Activated naive CD8-positive, alpha-beta T cell treated with anti-CD3 and anti-CD28 coated beads, Interleukin-2, amount 10 ng/mL, durations not matched to agents 7 days and 5 days (primary cell): ENCODE measurements around the gene MKI67. TPM values are rescaled to one million over a fixed set of nuclear protein-coding genes. Genes with fewer than 3 reads are reported as not detected.
"Not testable (repeated sequence)": the region's sequence is repeated elsewhere in the genome, so short reads cannot be mapped to it uniquely, and the experiment has no call there.

Experiments
- ATAC-seq: fragments of 150-1000 bp; cut with Tn5 transposase; one replicate; pipeline ENCODE4 v1.10.0; 2021; ENCODE audit warnings: low read depth, moderate library complexity
- POLR2A ChIA-PET: fragments of 350-600 bp; sonication (Branson Sonifier 250); formaldehyde crosslinking; loops from one replicate; lab custom pipeline; 2021; ENCODE audit warnings: antibody characterized with exemption; lab: Charles Lee
- DNase-seq: peaks from one replicate; pipeline ENCODE4 v3.0.0; 2021
- H3K27ac Mint-ChIP-seq: one replicate; pipeline ENCODE4 v1.8.0; 2022; ENCODE audit warnings: mild to moderate bottlenecking, mixed read lengths
- H3K27me3 Mint-ChIP-seq: one replicate; pipeline ENCODE4 v1.8.0; 2022; ENCODE audit warnings: mild to moderate bottlenecking, moderate library complexity, mixed read lengths
- H3K36me3 Mint-ChIP-seq: one replicate; pipeline ENCODE4 v1.8.0; 2021; ENCODE audit warnings: mild to moderate bottlenecking, mixed read lengths
- H3K4me1 Mint-ChIP-seq: one replicate; pipeline ENCODE4 v1.8.0; 2021; ENCODE audit warnings: mixed read lengths
- H3K4me3 Mint-ChIP-seq: one replicate; pipeline ENCODE4 v1.8.0; 2022; ENCODE audit warnings: mild to moderate bottlenecking, moderate library complexity, mixed read lengths
- H3K9me3 Mint-ChIP-seq: one replicate; pipeline ENCODE4 v1.8.0; 2021; ENCODE audit warnings: mixed read lengths
- total RNA-seq, 2 experiments: library from RNA; stranded (reverse); gene quantifications; one replicate each; pipeline ENCODE4 v1.2.3, GENCODE V29; 2021

Gene MKI67
- 100 to 1,000 TPM; 256 to 280 TPM for total RNA-seq

GRCh38 chr10:128125944-128126764, at the start of gene MKI67:
TSS of gene MKI67 (minus strand) at chr10:128126423. CDS start at chr10:128125667, 756 bp downstream.
- Mint-ChIP-seq H3K36me3 (peaks cover 36% of the 10 kb centered on the region), H3K27ac (peak within 1 kb of the TSS; percentile 95), H3K4me1 (peaks cover 34% of the 10 kb centered on the region), H3K27me3 (peaks cover 11% of the 10 kb centered on the region), H3K4me3 (peak within 1 kb of the TSS; percentile 99), H3K9me3 (no peaks in the 10 kb centered on the region)
- DNase-seq (peak; percentile 88), ATAC-seq (peak; percentile 93)
- POLR2A ChIA-PET: interaction anchor here (0.5 to 3.1 kb wide), 19 partner anchors 11 to 86 kb away, joined by 3 to 28 read pairs (median 5); no protein-coding TSS in a partner anchor

DNA sequence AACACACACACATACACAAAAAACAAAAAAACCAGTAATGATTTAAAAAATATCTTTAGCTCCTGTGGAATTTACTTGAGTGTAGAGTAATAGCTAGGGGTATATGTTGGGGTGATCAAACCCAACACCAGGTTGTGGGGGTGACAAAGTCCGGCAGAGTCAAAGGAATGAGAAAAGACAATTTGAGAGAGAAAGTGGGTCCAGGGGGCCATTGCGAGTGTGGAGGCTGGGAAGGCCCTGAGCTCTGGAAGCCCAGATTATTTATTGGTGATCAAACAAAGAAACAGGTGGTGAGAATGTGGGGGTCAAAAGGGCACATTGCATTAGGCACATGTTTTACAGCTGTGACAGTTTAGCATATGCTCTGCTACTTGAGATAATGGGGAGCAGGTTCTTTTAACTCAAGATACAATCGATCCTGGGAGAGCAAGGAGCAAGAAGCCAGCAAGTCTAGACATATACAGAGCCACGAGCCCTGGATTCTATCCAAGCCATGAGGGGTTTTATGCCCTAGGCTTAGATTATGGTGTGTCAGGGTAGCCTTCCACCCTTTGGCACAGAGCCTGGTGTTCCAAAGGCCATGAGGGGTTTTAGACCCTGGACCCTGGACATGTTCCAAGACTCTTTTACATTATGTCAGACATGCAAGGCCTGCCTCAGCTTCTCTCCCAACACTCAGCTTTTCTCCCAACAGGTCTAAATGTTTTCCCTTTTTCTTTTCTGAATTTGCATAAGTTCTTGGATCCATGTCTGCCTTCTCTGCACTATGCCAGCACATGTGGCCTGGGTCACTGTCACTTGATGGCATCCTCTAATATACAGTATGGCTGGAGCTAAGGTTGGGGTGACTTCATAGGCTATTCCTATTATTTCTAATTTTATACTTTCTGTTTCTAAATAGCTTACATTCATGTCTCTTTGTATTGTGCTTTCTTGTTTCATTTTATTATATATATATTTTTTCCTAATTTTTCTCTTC, 48.6 kb upstream of the MKI67 start:
- H3K36me3 Mint-ChIP-seq: peaks cover 7% of the 10 kb centered on the region
- no peak overlapping the region for H3K27ac Mint-ChIP-seq
- H3K27me3 Mint-ChIP-seq: peaks cover 4% of the 10 kb centered on the region
- POLR2A ChIA-PET: no interaction called here
- H3K9me3 Mint-ChIP-seq: peaks cover 14% of the 10 kb centered on the region
- ATAC-seq: no peak
- H3K4me3 Mint-ChIP-seq: no peak overlapping the region
- peaks cover 8% of the 10 kb centered on the region for H3K4me1 Mint-ChIP-seq
- no peak for DNase-seq

GRCh38 chr10:128173386-128173785, 47.2 kb upstream of the MKI67 start:
- ATAC-seq: no peak
- no peak for DNase-seq
- Mint-ChIP-seq H3K27me3 (peaks cover 12% of the 10 kb centered on the region), H3K4me3 (no peak overlapping the region), H3K9me3 (peaks cover 14% of the 10 kb centered on the region), H3K36me3 (peaks cover 7% of the 10 kb centered on the region), H3K4me1 (peaks cover 2% of the 10 kb centered on the region), H3K27ac (no peak overlapping the region)
- POLR2A ChIA-PET: no interaction called here

DNA sequence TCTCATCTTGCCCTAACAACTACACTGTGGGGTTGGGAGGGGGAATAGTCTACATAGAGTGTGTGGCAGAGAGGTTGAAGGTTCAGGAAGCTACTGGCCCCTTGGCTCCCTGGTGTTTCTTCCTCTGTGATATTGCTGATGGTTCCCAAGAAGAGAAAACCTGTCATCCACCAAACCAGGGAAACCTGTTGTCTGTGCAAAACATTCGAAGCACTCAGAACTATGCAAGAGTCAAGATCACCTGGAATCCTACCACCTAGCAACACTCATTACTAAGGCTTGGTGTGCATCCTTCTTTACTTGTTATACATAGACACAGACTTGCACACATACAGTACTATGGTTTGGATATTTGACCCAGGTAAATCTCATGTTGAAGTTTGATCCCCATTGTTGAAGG, 46.5 kb upstream of the MKI67 start:
- POLR2A ChIA-PET: no interaction called here
- Mint-ChIP-seq H3K4me1 (peaks cover 2% of the 10 kb centered on the region), H3K9me3 (peaks cover 14% of the 10 kb centered on the region), H3K4me3 (no peak overlapping the region), H3K27ac (no peak overlapping the region), H3K36me3 (peaks cover 7% of the 10 kb centered on the region), H3K27me3 (peaks cover 12% of the 10 kb centered on the region)
- DNase-seq (no peak), ATAC-seq (no peak)

- Mint-ChIP-seq H3K27ac (no peak overlapping the region), H3K4me1 (no peaks in the 10 kb centered on the region), H3K4me3 (no peak overlapping the region), H3K27me3 (peaks cover 18% of the 10 kb centered on the region), H3K9me3 (peaks cover 9% of the 10 kb centered on the region), H3K36me3 (peaks cover 7% of the 10 kb centered on the region)
- DNase-seq (no peak), ATAC-seq (no peak)
- POLR2A ChIA-PET: no interaction called here
Measured at GRCh38 chr10:128169811-128170379, 43.7 kb upstream of the MKI67 start.

DNA sequence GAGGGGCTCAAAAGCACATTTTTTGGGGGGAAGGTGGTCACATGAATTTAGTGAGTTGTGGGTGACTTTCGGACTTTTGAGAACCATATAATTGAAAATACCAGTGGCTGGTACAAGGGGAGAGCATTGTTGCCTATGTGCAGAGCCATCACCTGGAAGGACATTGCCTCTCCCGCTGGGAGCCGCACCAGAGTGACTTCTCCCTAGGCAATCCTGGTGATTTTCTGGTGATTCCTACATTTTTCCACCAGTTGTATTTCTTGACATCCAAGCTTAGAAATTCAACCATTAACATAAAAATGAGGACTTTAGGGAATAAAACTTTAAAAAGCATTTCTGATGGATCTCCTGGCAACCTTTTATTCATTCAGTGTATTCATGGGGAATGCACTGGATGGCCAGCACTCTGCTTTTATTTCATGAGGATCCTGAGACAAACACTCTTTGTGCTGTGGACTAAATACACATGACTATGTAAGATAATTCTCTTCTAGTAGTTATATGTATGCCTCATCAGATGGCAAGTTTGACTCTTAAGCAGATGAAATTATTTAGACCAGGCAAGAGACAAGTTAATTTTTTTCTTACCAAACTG, 41.8 kb upstream of the MKI67 start:
- Mint-ChIP-seq H3K27me3 (peaks cover 18% of the 10 kb centered on the region), H3K27ac (no peak overlapping the region), H3K36me3 (no peaks in the 10 kb centered on the region), H3K9me3 (no peaks in the 10 kb centered on the region), H3K4me3 (no peak overlapping the region), H3K4me1 (no peaks in the 10 kb centered on the region)
- ATAC-seq (no peak), DNase-seq (no peak)
- POLR2A ChIA-PET: no interaction called here

- H3K36me3 Mint-ChIP-seq, H3K4me3 Mint-ChIP-seq, POLR2A ChIA-PET, H3K9me3 Mint-ChIP-seq, H3K27ac Mint-ChIP-seq, ATAC-seq, H3K4me1 Mint-ChIP-seq, DNase-seq: not testable (repeated sequence)
- peaks cover 18% of the 10 kb centered on the region for H3K27me3 Mint-ChIP-seq
Measured at GRCh38 chr10:128167123-128167522, 40.9 kb upstream of the MKI67 start.

DNA sequence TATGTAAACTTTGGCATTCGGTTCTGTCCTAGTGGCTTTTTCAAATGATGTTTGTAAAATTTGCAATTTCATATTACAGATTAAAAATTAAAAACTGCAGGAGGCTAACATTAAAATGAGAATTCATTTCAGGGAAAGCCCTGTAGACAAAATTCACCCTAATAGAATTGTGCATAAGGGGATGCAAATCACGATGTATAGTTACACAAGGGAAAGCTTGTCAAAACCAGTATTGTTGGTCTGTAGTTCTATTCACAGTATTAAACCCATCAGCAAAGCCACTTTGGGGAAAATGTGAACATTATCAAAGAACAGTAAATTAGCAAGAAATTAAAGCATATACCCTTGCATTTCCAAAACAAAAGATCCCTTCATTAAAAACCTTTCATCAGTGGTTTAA, 39.9 kb upstream of the MKI67 start:
- Mint-ChIP-seq H3K27me3 (peaks cover 18% of the 10 kb centered on the region), H3K36me3 (peaks cover under 1% of the 10 kb centered on the region), H3K9me3 (no peaks in the 10 kb centered on the region), H3K27ac (no peak overlapping the region), H3K4me3 (no peak overlapping the region), H3K4me1 (peaks cover 8% of the 10 kb centered on the region)
- DNase-seq: no peak
- no peak for ATAC-seq
- POLR2A ChIA-PET: no interaction called here

GRCh38 chr10:128165536-128165935, 39.3 kb upstream of the MKI67 start:
- H3K27ac Mint-ChIP-seq: no peak overlapping the region
- ATAC-seq: no peak
- DNase-seq: no peak
- no peaks in the 10 kb centered on the region for H3K9me3 Mint-ChIP-seq
- H3K27me3 Mint-ChIP-seq: peaks cover 18% of the 10 kb centered on the region
- peaks cover 12% of the 10 kb centered on the region for H3K4me1 Mint-ChIP-seq
- POLR2A ChIA-PET: no interaction called here
- no peak overlapping the region for H3K4me3 Mint-ChIP-seq
- peaks cover 1% of the 10 kb centered on the region for H3K36me3 Mint-ChIP-seq

GRCh38 chr10:128163701-128164100, 37.5 kb upstream of the MKI67 start:
- DNase-seq (no peak), ATAC-seq (no peak)
- no peaks in the 10 kb centered on the region for H3K9me3 Mint-ChIP-seq
- POLR2A ChIA-PET: no interaction called here
- H3K27me3 Mint-ChIP-seq: peaks cover 12% of the 10 kb centered on the region
- no peak overlapping the region for H3K27ac Mint-ChIP-seq
- H3K4me3 Mint-ChIP-seq: no peak overlapping the region
- H3K4me1 Mint-ChIP-seq: peaks cover 21% of the 10 kb centered on the region
- peaks cover 1% of the 10 kb centered on the region for H3K36me3 Mint-ChIP-seq

DNA sequence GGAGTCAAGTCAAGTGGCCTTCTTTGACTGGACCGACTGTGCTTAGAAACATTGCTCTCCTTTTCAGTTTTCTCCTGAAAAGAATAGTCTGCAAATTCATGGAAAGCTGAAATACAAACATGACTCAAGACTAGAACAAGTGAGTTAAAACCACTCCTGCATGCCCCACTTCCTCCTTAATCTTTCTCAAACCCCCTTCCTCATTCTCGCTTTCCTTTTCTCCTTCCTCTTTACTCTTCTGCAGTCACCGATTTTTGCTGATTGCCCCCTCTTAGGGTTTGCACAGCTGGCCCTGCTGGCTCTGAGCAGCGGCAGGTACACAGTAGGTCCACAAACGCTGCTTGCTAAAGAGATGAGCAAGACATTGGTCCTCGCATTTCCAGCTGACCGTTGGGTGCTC, 34.8 kb upstream of the MKI67 start:
- no peak for ATAC-seq
- Mint-ChIP-seq H3K9me3 (no peaks in the 10 kb centered on the region), H3K27me3 (peaks cover 17% of the 10 kb centered on the region), H3K27ac (peak overlapping the region; percentile 29), H3K4me1 (peaks cover 21% of the 10 kb centered on the region), H3K36me3 (peaks cover 1% of the 10 kb centered on the region), H3K4me3 (peak overlapping the region; percentile 10)
- no peak for DNase-seq
- POLR2A ChIA-PET: interaction anchor here (0.9 kb wide), 1 partner anchor 27 kb away, joined by 4 read pairs; no protein-coding TSS in a partner anchor

GRCh38 chr10:128160297-128160711, 34.1 kb upstream of the MKI67 start:
- ATAC-seq: peak; percentile 45

More at GRCh38 chr10:128160297-128160711, 34.1 kb upstream of the MKI67 start:
- Mint-ChIP-seq H3K9me3 (no peaks in the 10 kb centered on the region), H3K36me3 (peaks cover 1% of the 10 kb centered on the region), H3K27ac (peak overlapping the region; percentile 60), H3K4me3 (no peak overlapping the region), H3K27me3 (peaks cover 19% of the 10 kb centered on the region), H3K4me1 (peaks cover 21% of the 10 kb centered on the region)
- POLR2A ChIA-PET: interaction anchor here (0.6 to 0.9 kb wide), 2 partner anchors 21 to 28 kb away, joined by 3 to 4 read pairs; no protein-coding TSS in a partner anchor
- no peak for DNase-seq
